NCI-H2171 treated with DMSO at 0.1 percent for 48 hours (cell line): ENCODE measurements around the gene C1RL.
A peak's percentile ranks its signal among the peaks of the same experiment; 100 is the strongest.

Experiments used
- DNase-seq: peaks from one replicate; lab custom pipeline; 2025; lab: John Stamatoyannopoulos, UW

C1RL gene

GRCh38 chr12:7108796-7109571, at the start of gene C1RL:
Gene C1RL (minus strand): TSS chr12:7109214. CDS start chr12:7109180, 34 bp downstream.
- peak; percentile 95 for DNase-seq

GRCh38 chr12:7157391-7157790, 48.4 kb upstream of the C1RL start:
- no peak for DNase-seq

- no peak for DNase-seq
Observed at GRCh38 chr12:7156259-7157197, 47.5 kb upstream of the C1RL start.

- no peak for DNase-seq
Observed at GRCh38 chr12:7155471-7156034, 46.5 kb upstream of the C1RL start.

GRCh38 chr12:7154901-7155470, 46.0 kb upstream of the C1RL start:
- DNase-seq = no peak

GRCh38 chr12:7154042-7154441, 45.0 kb upstream of the C1RL start:
- no peak for DNase-seq

GRCh38 chr12:7152818-7153217, 43.8 kb upstream of the C1RL start:
- no peak for DNase-seq

- no peak for DNase-seq
Observed at GRCh38 chr12:7151532-7151931, 42.5 kb upstream of the C1RL start.

- no peak for DNase-seq
Observed at GRCh38 chr12:7150841-7151240, 41.8 kb upstream of the C1RL start.

GRCh38 chr12:7150356-7150755, 41.3 kb upstream of the C1RL start:
- no peak for DNase-seq

GRCh38 chr12:7146906-7147305, 37.9 kb upstream of the C1RL start:
- no peak for DNase-seq

- peak; percentile 54 for DNase-seq
Observed at GRCh38 chr12:7146228-7146627, 37.2 kb upstream of the C1RL start.

- no peak for DNase-seq
Observed at GRCh38 chr12:7145671-7146070, 36.7 kb upstream of the C1RL start.

GRCh38 chr12:7144414-7145120, 35.6 kb upstream of the C1RL start:
- peak; percentile 96 for DNase-seq

GRCh38 chr12:7143564-7143963, 34.5 kb upstream of the C1RL start:
- no peak for DNase-seq

- DNase-seq = no peak
Observed at GRCh38 chr12:7142809-7143465, 33.9 kb upstream of the C1RL start.

- DNase-seq = peak; percentile 76
Observed at GRCh38 chr12:7142056-7142644, 33.1 kb upstream of the C1RL start.

- no peak for DNase-seq
Observed at GRCh38 chr12:7141351-7142005, 32.5 kb upstream of the C1RL start.

- no peak for DNase-seq
Observed at GRCh38 chr12:7139200-7139599, 30.2 kb upstream of the C1RL start.

GRCh38 chr12:7137908-7138307, 28.9 kb upstream of the C1RL start:
- no peak for DNase-seq
